ENCODE data around the gene CFAP74. TPM values are rescaled to one million over a fixed set of nuclear protein-coding genes. Genes with fewer than 3 reads are reported as not detected.

The CFAP74 gene
- total RNA-seq, 2 donors from 2014 or later = 9.1 TPM; not detected in 1

DNA sequence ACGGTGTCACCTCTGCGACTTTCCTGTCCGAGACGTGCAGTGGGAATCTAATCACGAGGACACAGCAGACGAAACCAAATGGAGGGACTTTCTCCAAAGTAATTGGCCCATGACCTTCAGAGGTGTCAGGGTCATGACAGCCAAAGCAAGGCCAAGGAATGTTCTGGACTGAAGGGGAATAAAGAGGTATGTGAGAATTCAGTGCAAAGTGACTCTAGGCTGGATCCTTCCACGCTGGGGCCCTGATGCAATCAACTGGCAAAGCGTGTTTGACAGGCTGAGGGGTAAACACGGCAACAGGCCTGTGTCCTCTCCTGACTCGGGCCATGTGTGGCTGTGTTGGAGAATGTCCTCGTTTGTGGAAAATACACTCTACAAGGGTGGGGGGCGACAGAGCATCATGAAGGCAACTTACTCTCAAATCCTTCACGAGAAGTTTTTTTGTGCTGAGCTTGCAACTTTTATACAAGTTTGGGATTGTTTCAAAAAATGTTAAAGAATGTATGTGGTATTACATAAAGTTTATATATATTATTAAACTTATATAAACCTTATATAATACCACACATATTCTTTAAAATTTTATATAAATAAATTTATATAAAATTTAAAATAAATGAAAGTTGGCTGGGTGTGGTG, 1.7 kb downstream of the CFAP74 start:
- no peaks in the 10 kb centered on the region for H3K27me3 ChIP-seq (replicated peaks; ENCODE audit: insufficient read depth)
- no peaks in the 10 kb centered on the region for H3K9me3 ChIP-seq
- TF ChIP-seq POLR2AphosphoS5 (IDR thresholded peaks at IDR 0.05) = peak; percentile 87
- no peak for TF ChIP-seq POLR2A (IDR thresholded peaks at IDR 0.05)
- no peak for TF ChIP-seq CTCF (IDR thresholded peaks at IDR 0.05)
- no peaks in the 10 kb centered on the region for H3K36me3 ChIP-seq
- intact Hi-C loops (cut with DNase I) = no loop called here
- peak; percentile 77 for DNase-seq (ENCODE audit: low spot score)
- no peaks in the 10 kb centered on the region for H3K4me1 ChIP-seq (replicated peaks)
- no peak overlapping the region for H3K4me3 ChIP-seq
- 65% methylated on average over 13 of the region's 13 CpGs for WGBS
- peak overlapping the region; percentile 0 to 57 for H3K27ac ChIP-seq

GRCh38 chr1:2000850-2001249, 2.7 kb downstream of the CFAP74 start:
- no peaks in the 10 kb centered on the region for H3K27me3 ChIP-seq (replicated peaks; ENCODE audit: insufficient read depth)
- 85% methylated on average over 9 of the region's 9 CpGs for WGBS
- no peak for TF ChIP-seq POLR2A (IDR thresholded peaks at IDR 0.05)
- no peak overlapping the region for H3K4me3 ChIP-seq
- no peaks in the 10 kb centered on the region for H3K4me1 ChIP-seq (replicated peaks)
- no peak overlapping the region for H3K27ac ChIP-seq
- DNase-seq (ENCODE audit: low spot score) = no peak
- H3K36me3 ChIP-seq = no peaks in the 10 kb centered on the region
- intact Hi-C loops (cut with DNase I) = no loop called here
- no peaks in the 10 kb centered on the region for H3K9me3 ChIP-seq

- Histone ChIP-seq H3K36me3 (no peaks in the 10 kb centered on the region), H3K9me3 (no peaks in the 10 kb centered on the region), H3K27me3 (replicated peaks; ENCODE audit: insufficient read depth) (no peaks in the 10 kb centered on the region), H3K4me1 (replicated peaks) (no peaks in the 10 kb centered on the region), H3K4me3 (no peak overlapping the region), H3K27ac (no peak overlapping the region)
- 93% methylated on average over 7 of the region's 7 CpGs for WGBS
- intact Hi-C loops (cut with DNase I) = no loop called here
- DNase-seq (ENCODE audit: low spot score) = no peak
- no peak for TF ChIP-seq POLR2A (IDR thresholded peaks at IDR 0.05)
- no peak for TF ChIP-seq POLR2AphosphoS5 (IDR thresholded peaks at IDR 0.05)
- TF ChIP-seq CTCF (IDR thresholded peaks at IDR 0.05) = no peak
Measured at GRCh38 chr1:2000432-2000831, 3.2 kb downstream of the CFAP74 start.

GRCh38 chr1:1997576-1997975, 6.0 kb downstream of the CFAP74 start:
- H3K9me3 ChIP-seq = no peaks in the 10 kb centered on the region
- no peak overlapping the region for H3K27ac ChIP-seq
- no peak overlapping the region for H3K4me3 ChIP-seq
- no peaks in the 10 kb centered on the region for H3K27me3 ChIP-seq (replicated peaks; ENCODE audit: insufficient read depth)
- WGBS = 51% methylated on average over 6 of the region's 6 CpGs
- H3K4me1 ChIP-seq (replicated peaks) = no peaks in the 10 kb centered on the region
- H3K36me3 ChIP-seq = no peaks in the 10 kb centered on the region
- intact Hi-C loops (cut with DNase I) = no loop called here
- no peak for TF ChIP-seq POLR2A (IDR thresholded peaks at IDR 0.05)
- TF ChIP-seq POLR2AphosphoS5 (IDR thresholded peaks at IDR 0.05) = no peak
- TF ChIP-seq CTCF (IDR thresholded peaks at IDR 0.05) = no peak
- no peak for DNase-seq (ENCODE audit: low spot score)

- no peak overlapping the region for H3K27ac ChIP-seq
- H3K4me3 ChIP-seq = no peak overlapping the region
- TF ChIP-seq POLR2A (IDR thresholded peaks at IDR 0.05) (no peak), CTCF (IDR thresholded peaks at IDR 0.05) (no peak), POLR2AphosphoS5 (IDR thresholded peaks at IDR 0.05) (no peak)
- no peaks in the 10 kb centered on the region for H3K36me3 ChIP-seq
- H3K9me3 ChIP-seq = no peaks in the 10 kb centered on the region
- H3K27me3 ChIP-seq (replicated peaks; ENCODE audit: insufficient read depth) = no peaks in the 10 kb centered on the region
- intact Hi-C loops (cut with DNase I) = no loop called here
- DNase-seq (ENCODE audit: low spot score) = no peak
- 69% methylated on average over 12 of the region's 12 CpGs for WGBS
- no peaks in the 10 kb centered on the region for H3K4me1 ChIP-seq (replicated peaks)
Measured at GRCh38 chr1:1996207-1996651, 7.4 kb downstream of the CFAP74 start.
